Fibroblast of lung (primary cell): ENCODE data around the gene DNAJB12. TPM values are rescaled to one million over a fixed set of nuclear protein-coding genes. Genes with fewer than 3 reads are reported as not detected.

Experiments used
- DNase-seq, 2 donors: peaks; one replicate each; pipeline versions ENCODE4 v3.0.0 to v3.0.0-alpha.2; 2010; ENCODE audit warnings: low read depth in 2 of 2
- H2AFZ ChIP-seq: 2 replicates; pipeline ENCODE4 v1.5.1; 2012; ENCODE audit warnings: low read length, control low read depth, inconsistent platforms
- H3K27ac ChIP-seq: 2 replicates; pipeline ENCODE4 v1.5.1; 2011; ENCODE audit warnings: low read length, control low read depth; ENCODE audit not compliant: insufficient read depth
- H3K27me3 ChIP-seq: 2 replicates; pipeline ENCODE4 v1.5.1; 2011; ENCODE audit warnings: mild to moderate bottlenecking, low read length; ENCODE audit not compliant: control insufficient read depth, insufficient read depth
- H3K36me3 ChIP-seq: 2 replicates; pipeline ENCODE4 v1.5.1; 2011; ENCODE audit warnings: low read length; ENCODE audit not compliant: control insufficient read depth, insufficient read depth
- H3K4me1 ChIP-seq: 2 replicates; pipeline ENCODE4 v1.5.1; 2011; ENCODE audit warnings: low read length; ENCODE audit not compliant: control insufficient read depth, insufficient read depth; ENCODE audit errors: extremely low read depth
- H3K4me2 ChIP-seq: 2 replicates; pipeline ENCODE4 v1.5.1; 2011; ENCODE audit warnings: low read length, control low read depth; ENCODE audit not compliant: insufficient read depth; ENCODE audit errors: extremely low read depth
- H3K4me3 ChIP-seq, 4 experiments: fragments of 200-600 bp in 1 of 4; sonication (generic) in 1 of 4; replicated peaks in 1 of 4; 2 replicates each; pipeline ENCODE4 v1.5.1; 2011 to 2016; ENCODE audit warnings: low read length in 4 of 4, low read depth in 3 of 4, mild to moderate bottlenecking in 3 of 4, control low read depth in 2 of 4, inconsistent platforms in 1 of 4, mixed read lengths in 1 of 4; ENCODE audit not compliant: insufficient read depth in 1 of 4; ENCODE audit errors: control extremely low read depth in 1 of 4
- H3K79me2 ChIP-seq: 2 replicates; pipeline ENCODE4 v1.5.1; 2012; ENCODE audit warnings: mild to moderate bottlenecking, low read length, inconsistent platforms; ENCODE audit not compliant: control insufficient read depth, insufficient read depth
- H3K9ac ChIP-seq: 2 replicates; pipeline ENCODE4 v1.5.1; 2011; ENCODE audit warnings: mild to moderate bottlenecking, low read length, control low read depth; ENCODE audit not compliant: insufficient read depth
- H3K9me3 ChIP-seq: 2 replicates; pipeline ENCODE4 v1.5.1; 2012; ENCODE audit warnings: low read depth, low read length; ENCODE audit not compliant: control insufficient read depth, insufficient read depth
- H4K20me1 ChIP-seq: 2 replicates; pipeline ENCODE4 v1.5.1; 2011; ENCODE audit warnings: low read length; ENCODE audit not compliant: control insufficient read depth, insufficient read depth; ENCODE audit errors: extremely low read depth
- EZH2 ChIP-seq: IDR thresholded peaks from 2 replicates; pipeline ENCODE4 v1.5.1; 2012; ENCODE audit warnings: low read length, control low read depth, mild to moderate bottlenecking; ENCODE audit errors: missing control alignments
- polyA plus RNA-seq, 2 donors: library from polyadenylated mRNA; depleted of rRNA in 1 of 2; stranded (reverse) in 1 of 2; unstranded in 1 of 2; fragments of >200 nt; gene quantifications; 2 replicates each; pipeline ENCODE4 v1.2.1, GENCODE V29; 2011 to 2012; ENCODE audit warnings: missing spikeins in 1 of 2
- total RNA-seq: library from RNA; depleted of rRNA; stranded (reverse); fragments of >200 nt; gene quantifications from 2 replicates; pipeline ENCODE4 v1.2.1, GENCODE V29; 2014
- TF ChIP-seq, protein P1 (sequence below), 2 donors: IDR thresholded peaks in 1 of 2; conservative IDR thresholded peaks in 1 of 2; 1 replicate in 1 of 2; 2 replicates in 1 of 2; pipeline ENCODE4 v1.5.1; 2011 to 2012; ENCODE audit warnings: low read length in 2 of 2, control low read depth in 1 of 2, inconsistent platforms in 1 of 2, low read depth in 1 of 2, mild to moderate bottlenecking in 1 of 2

Gene DNAJB12
- total and polyA plus RNA-seq, 2 donors (not counting 1 experiment from before 2014, with no cell fraction given): 17.2 to 26.3 TPM

DNA sequence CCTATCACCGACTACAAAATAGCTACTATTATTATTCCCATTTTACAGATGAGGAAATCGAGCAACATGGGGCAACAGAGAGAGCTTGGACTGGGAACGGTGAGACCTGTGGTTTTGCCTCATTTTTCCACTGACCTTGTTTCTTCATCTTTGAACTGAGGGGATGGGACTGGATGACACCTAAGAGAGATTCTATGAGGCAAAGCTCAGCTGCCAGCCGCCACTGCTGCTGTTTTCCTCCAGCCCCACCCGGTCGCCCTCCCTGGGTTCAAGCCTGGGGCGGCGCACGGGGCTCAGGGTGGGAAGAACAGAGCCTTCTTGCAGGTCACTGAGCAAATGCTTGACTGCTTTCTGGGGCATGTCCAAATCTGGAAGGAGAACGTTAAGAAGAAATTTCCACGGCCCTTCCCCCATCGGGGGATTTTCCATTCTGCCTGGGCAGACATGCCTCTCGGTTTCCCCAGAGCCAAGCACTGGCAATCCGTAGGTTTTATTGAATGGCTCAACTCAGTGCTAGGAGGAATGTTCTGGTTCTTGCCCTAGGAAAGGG, 68.7 kb downstream of the DNAJB12 start:
- Histone ChIP-seq H3K4me2 (no peak overlapping the region), H3K79me2 (no peaks in the 10 kb centered on the region), H2AFZ (no peak overlapping the region), H4K20me1 (no peaks in the 10 kb centered on the region), H3K9me3 (no peaks in the 10 kb centered on the region), H3K4me1 (no peaks in the 10 kb centered on the region), H3K9ac (no peak overlapping the region), H3K4me3 (no peak overlapping the region), H3K27me3 (no peaks in the 10 kb centered on the region), H3K36me3 (no peaks in the 10 kb centered on the region), H3K27ac (no peak overlapping the region)
- TF ChIP-seq, protein P1, sequence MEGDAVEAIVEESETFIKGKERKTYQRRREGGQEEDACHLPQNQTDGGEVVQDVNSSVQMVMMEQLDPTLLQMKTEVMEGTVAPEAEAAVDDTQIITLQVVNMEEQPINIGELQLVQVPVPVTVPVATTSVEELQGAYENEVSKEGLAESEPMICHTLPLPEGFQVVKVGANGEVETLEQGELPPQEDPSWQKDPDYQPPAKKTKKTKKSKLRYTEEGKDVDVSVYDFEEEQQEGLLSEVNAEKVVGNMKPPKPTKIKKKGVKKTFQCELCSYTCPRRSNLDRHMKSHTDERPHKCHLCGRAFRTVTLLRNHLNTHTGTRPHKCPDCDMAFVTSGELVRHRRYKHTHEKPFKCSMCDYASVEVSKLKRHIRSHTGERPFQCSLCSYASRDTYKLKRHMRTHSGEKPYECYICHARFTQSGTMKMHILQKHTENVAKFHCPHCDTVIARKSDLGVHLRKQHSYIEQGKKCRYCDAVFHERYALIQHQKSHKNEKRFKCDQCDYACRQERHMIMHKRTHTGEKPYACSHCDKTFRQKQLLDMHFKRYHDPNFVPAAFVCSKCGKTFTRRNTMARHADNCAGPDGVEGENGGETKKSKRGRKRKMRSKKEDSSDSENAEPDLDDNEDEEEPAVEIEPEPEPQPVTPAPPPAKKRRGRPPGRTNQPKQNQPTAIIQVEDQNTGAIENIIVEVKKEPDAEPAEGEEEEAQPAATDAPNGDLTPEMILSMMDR (conservative IDR thresholded peaks at IDR 0.05 in 1 of 2, IDR thresholded peaks at IDR 0.05 in 1 of 2; ENCODE audit: low read depth in 1 of 2, low read length in 2 of 2): no peak
- peak in 1 of 2 donors; percentile 20 for DNase-seq

DNA sequence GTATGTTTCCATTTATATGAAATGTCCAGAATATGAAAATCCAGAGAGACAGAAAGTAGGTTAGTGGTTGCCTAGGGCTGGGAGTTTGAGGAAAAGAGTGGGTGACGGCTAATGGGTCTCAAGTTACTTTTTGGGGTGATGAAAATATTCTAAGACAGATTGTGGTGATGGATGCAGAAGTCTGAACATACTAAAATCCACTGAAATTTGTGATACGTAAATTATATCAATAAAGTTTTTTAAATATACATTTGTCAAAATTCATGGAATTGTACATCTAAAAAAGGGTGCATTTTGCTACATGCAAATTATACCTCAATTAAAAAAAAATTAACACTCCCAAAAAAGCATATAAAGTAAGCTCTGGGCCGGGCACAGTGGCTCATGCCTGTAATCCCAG, 71.6 kb downstream of the DNAJB12 start:
- Histone ChIP-seq H3K36me3 (no peaks in the 10 kb centered on the region), H2AFZ (no peak overlapping the region), H3K79me2 (no peaks in the 10 kb centered on the region), H4K20me1 (no peaks in the 10 kb centered on the region), H3K4me3 (no peak overlapping the region), H3K4me1 (no peaks in the 10 kb centered on the region), H3K9ac (no peak overlapping the region), H3K27ac (no peak overlapping the region), H3K4me2 (no peak overlapping the region), H3K27me3 (no peaks in the 10 kb centered on the region), H3K9me3 (no peaks in the 10 kb centered on the region)
- DNase-seq: no peak
- TF ChIP-seq EZH2: no peak
- TF ChIP-seq, protein P1 (conservative IDR thresholded peaks at IDR 0.05 in 1 of 2, IDR thresholded peaks at IDR 0.05 in 1 of 2; ENCODE audit: low read depth in 1 of 2, low read length in 2 of 2): no peak

Other genes with a start within 250 kb of the DNAJB12 start
- 47.2 and 54.2 TPM in 2 replicates for gene ANAPC16, start 138.9 kb downstream of the DNAJB12 start, total RNA-seq
- 46.0 and 73.6 TPM in 2 replicates for gene ANAPC16, start 138.9 kb downstream of the DNAJB12 start, polyA plus RNA-seq
- 35.2 and 42.1 TPM in 2 replicates for gene ASCC1, start 138.6 kb downstream of the DNAJB12 start, total RNA-seq
- 36.1 and 40.2 TPM in 2 replicates for gene ASCC1, start 138.6 kb downstream of the DNAJB12 start, polyA plus RNA-seq
- gene DDIT4, start 81.0 kb downstream of the DNAJB12 start, total RNA-seq: 662 and 712 TPM in 2 replicates
- 26.3 and 51.3 TPM in 2 replicates for gene DDIT4, start 81.0 kb downstream of the DNAJB12 start, polyA plus RNA-seq